ENCODE results near the gene ATP13A3.
"Not testable (repeated sequence)": the region's sequence is repeated elsewhere in the genome, so short reads cannot be mapped to it uniquely, and the experiment has no call there.

Gene ATP13A3

GRCh38 chr3:194486540-194487288 lies at the start of gene ATP13A3:
ATP13A3 (minus strand) TSS chr3:194487002; CDS start chr3:194462190, 24,812 bp downstream.
- DNase-seq (ENCODE audit: low read depth in 2 of 3, low spot score in 2 of 3): peak; percentile 66 to 78 (median 68)

GRCh38 chr3:194535199-194535598 lies 48.4 kb upstream of the ATP13A3 start:
- DNase-seq (ENCODE audit: low read depth in 2 of 3, low spot score in 2 of 3): not testable (repeated sequence)

GRCh38 chr3:194534243-194534642 lies 47.4 kb upstream of the ATP13A3 start:
- DNase-seq (ENCODE audit: low read depth in 2 of 3, low spot score in 2 of 3): no peak

- DNase-seq (ENCODE audit: low read depth in 2 of 3, low spot score in 2 of 3): no peak
These were observed 45.8 kb upstream of the ATP13A3 start for GRCh38 chr3:194532591-194532990.

- no peak for DNase-seq (ENCODE audit: low read depth in 2 of 3, low spot score in 2 of 3)
These were observed 40.9 kb upstream of the ATP13A3 start for GRCh38 chr3:194527726-194528125.

- DNase-seq (ENCODE audit: low read depth in 2 of 3, low spot score in 2 of 3): no peak
These were observed 39.4 kb upstream of the ATP13A3 start for GRCh38 chr3:194526164-194526563.

- DNase-seq (ENCODE audit: low read depth in 2 of 3, low spot score in 2 of 3): no peak
These were observed 35.8 kb upstream of the ATP13A3 start for GRCh38 chr3:194522579-194523046.

GRCh38 chr3:194521510-194522260 lies 34.9 kb upstream of the ATP13A3 start:
- no peak for DNase-seq (ENCODE audit: low read depth in 2 of 3, low spot score in 2 of 3)

GRCh38 chr3:194520682-194521162 lies 33.9 kb upstream of the ATP13A3 start:
- peak; percentile 13 to 34 (median 32) for DNase-seq (ENCODE audit: low read depth in 2 of 3, low spot score in 2 of 3)

GRCh38 chr3:194520201-194520600 lies 33.4 kb upstream of the ATP13A3 start:
- DNase-seq (ENCODE audit: low read depth in 2 of 3, low spot score in 2 of 3): not testable (repeated sequence)

GRCh38 chr3:194518652-194519051 lies 31.9 kb upstream of the ATP13A3 start:
- no peak for DNase-seq (ENCODE audit: low read depth in 2 of 3, low spot score in 2 of 3)

GRCh38 chr3:194517333-194517732 lies 30.5 kb upstream of the ATP13A3 start:
- DNase-seq (ENCODE audit: low read depth in 2 of 3, low spot score in 2 of 3): no peak

- no peak for DNase-seq (ENCODE audit: low read depth in 2 of 3, low spot score in 2 of 3)
These were observed 27.8 kb upstream of the ATP13A3 start for GRCh38 chr3:194514626-194515025.

- no peak for DNase-seq (ENCODE audit: low read depth in 2 of 3, low spot score in 2 of 3)
These were observed 26.2 kb upstream of the ATP13A3 start for GRCh38 chr3:194512895-194513601.

- DNase-seq (ENCODE audit: low read depth in 2 of 3, low spot score in 2 of 3): no peak
These were observed 22.0 kb upstream of the ATP13A3 start for GRCh38 chr3:194508491-194509453.

GRCh38 chr3:194507571-194507970 lies 20.8 kb upstream of the ATP13A3 start:
- DNase-seq (ENCODE audit: low read depth in 2 of 3, low spot score in 2 of 3): no peak

GRCh38 chr3:194505791-194506415 lies 19.1 kb upstream of the ATP13A3 start:
- no peak for DNase-seq (ENCODE audit: low read depth in 2 of 3, low spot score in 2 of 3)

- DNase-seq (ENCODE audit: low read depth in 2 of 3, low spot score in 2 of 3): no peak
These were observed 18.1 kb upstream of the ATP13A3 start for GRCh38 chr3:194504861-194505260.

GRCh38 chr3:194504146-194504545 lies 17.3 kb upstream of the ATP13A3 start:
- DNase-seq (ENCODE audit: low read depth in 2 of 3, low spot score in 2 of 3): no peak

- no peak for DNase-seq (ENCODE audit: low read depth in 2 of 3, low spot score in 2 of 3)
These were observed 16.3 kb upstream of the ATP13A3 start for GRCh38 chr3:194503081-194503531.

Data from activated CD8-positive, alpha-beta memory T cell treated with anti-CD3 and anti-CD28 coated beads for 48 hours (primary cell).